HepG2 (cell line): Measurements from ENCODE around the gene BICDL1.

Source experiments
- CBX5 ChIP-seq: sonication (generic); formaldehyde crosslinking; IDR thresholded peaks from 2 replicates; pipeline ENCODE4 v1.4.0; 2020; ENCODE audit warnings: missing genetic modification reagents, borderline replicate concordance
- GABPB1 ChIP-seq: IDR thresholded peaks from 2 replicates; pipeline ENCODE4 v1.6.1; 2016; ENCODE audit warnings: mild to moderate bottlenecking, missing genetic modification reagents, moderate library complexity, missing compliant biosample characterization
- GATAD2A ChIP-seq: IDR thresholded peaks from 2 replicates; pipeline ENCODE4 v1.6.1; 2016

DNA sequence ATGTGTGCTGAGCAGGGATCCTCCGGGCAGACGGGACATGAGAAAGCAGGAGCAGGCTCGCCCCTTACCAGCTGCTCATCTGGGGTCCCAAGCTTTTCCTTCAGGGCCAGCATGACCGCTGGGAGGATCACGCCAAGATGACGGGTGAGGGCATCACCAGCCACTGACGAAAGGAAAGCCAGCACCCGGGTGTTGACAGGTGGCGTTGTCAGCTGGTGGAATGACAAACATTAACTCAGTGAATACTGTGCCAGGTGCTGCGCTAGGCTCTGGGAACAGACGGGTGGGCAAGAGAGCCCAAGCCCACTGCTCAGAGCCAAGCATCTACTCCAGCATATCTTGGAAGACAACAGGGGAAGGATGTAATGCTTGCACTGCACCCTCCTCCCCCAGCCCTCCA is 148.8 kb downstream of the BICDL1 start:
- no peak for TF ChIP-seq CBX5 (CRISPR knock-in tag)
- TF ChIP-seq GATAD2A (CRISPR knock-in tag): no peak
- TF ChIP-seq GABPB1 (CRISPR knock-in tag): no peak
